K562 (cell line): ENCODE data around the gene ANKRD24. TPM values are rescaled to one million over a fixed set of nuclear protein-coding genes. Genes with fewer than 3 reads are reported as not detected.

ENCODE experiments used
- ATF6 ChIP-seq: sonication (generic); formaldehyde crosslinking; IDR thresholded peaks from 2 replicates; pipeline ENCODE4 v1.4.0; 2020; ENCODE audit warnings: mild to moderate bottlenecking, missing genetic modification reagents
- BRF1 ChIP-seq: IDR thresholded peaks from 3 replicates; pipeline ENCODE4 v1.6.1; 2011; ENCODE audit warnings: borderline replicate concordance, mild to moderate bottlenecking; ENCODE audit not compliant: insufficient read length; ENCODE audit errors: extremely low read depth
- CCNT2 ChIP-seq: IDR thresholded peaks from 2 replicates; pipeline ENCODE4 v1.6.1; 2011; ENCODE audit warnings: borderline replicate concordance, low read depth, mild to moderate bottlenecking, moderate library complexity, mixed read lengths, low read length; ENCODE audit not compliant: insufficient read length; ENCODE audit errors: extremely low read depth
- CREB1 ChIP-seq, 2 experiments: sonication (generic) in 1 of 2; formaldehyde crosslinking in 1 of 2; IDR thresholded peaks; 2 replicates each; pipeline versions ENCODE4 v1.6.1 to v1.8.0; 2012 to 2022; ENCODE audit warnings: inconsistent platforms in 1 of 2, mild to moderate bottlenecking in 1 of 2, missing genetic modification reagents in 1 of 2, moderate library complexity in 1 of 2
- CXXC5 ChIP-seq: fragments of 250-450 bp; sonication (Bioruptor Pico); IDR thresholded peaks from 2 replicates; pipeline ENCODE4 v1.8.0; 2022; ENCODE audit warnings: inconsistent platforms, mild to moderate bottlenecking, moderate library complexity
- DACH1 ChIP-seq: fragments of 450-650 bp; IDR thresholded peaks from 2 replicates; pipeline ENCODE4 v1.6.1; 2018; ENCODE audit not compliant: partially characterized antibody
- GATAD2B ChIP-seq: fragments of 450-650 bp; IDR thresholded peaks from 2 replicates; pipeline ENCODE4 v1.6.1; 2017; ENCODE audit warnings: mild to moderate bottlenecking, borderline replicate concordance
- HDAC2 ChIP-seq: fragments of 450-650 bp; IDR thresholded peaks from 2 replicates; pipeline ENCODE4 v1.6.1; 2016; ENCODE audit warnings: mild to moderate bottlenecking
- KLF6 ChIP-seq: fragments of 250-450 bp; sonication (Bioruptor Pico); IDR thresholded peaks from 2 replicates; pipeline ENCODE4 v1.4.0; 2020; ENCODE audit warnings: mild to moderate bottlenecking, moderate library complexity, borderline replicate concordance
- MNT ChIP-seq, 2 experiments: fragments of 450-650 bp; conservative IDR thresholded peaks; 2 replicates each; pipeline ENCODE4 v1.6.1; 2017; ENCODE audit warnings: mild to moderate bottlenecking in 2 of 2, moderate library complexity in 2 of 2
- SMAD3 ChIP-seq: fragments of 450-650 bp; formaldehyde crosslinking; conservative IDR thresholded peaks from 2 replicates; pipeline ENCODE4 v1.4.0; 2020; ENCODE audit warnings: mild to moderate bottlenecking
- SMARCA4 ChIP-seq: fragments of 450-650 bp; IDR thresholded peaks from 2 replicates; pipeline ENCODE4 v1.6.1; 2016
- UBTF ChIP-seq, 2 experiments: IDR thresholded peaks; 2 replicates each; pipeline ENCODE4 v1.6.1; 2012; ENCODE audit warnings: improper control_type of control experiment in 2 of 2, low read depth in 2 of 2, low read length in 2 of 2, borderline replicate concordance in 1 of 2
- ZBTB12 ChIP-seq: fragments of 250-450 bp; sonication (Bioruptor Pico); IDR thresholded peaks from 2 replicates; pipeline ENCODE4 v1.4.0; 2020
- ZKSCAN3 ChIP-seq: fragments of 250-450 bp; sonication (Bioruptor Pico); IDR thresholded peaks from 2 replicates; pipeline ENCODE4 v1.4.0; 2020
- ZNF431 ChIP-seq: sonication (generic); formaldehyde crosslinking; IDR thresholded peaks from 2 replicates; pipeline ENCODE4 v1.8.0; 2022; ENCODE audit warnings: mild to moderate bottlenecking, missing genetic modification reagents
- ZNF655 ChIP-seq: fragments of 250-450 bp; sonication (Bioruptor Pico); IDR thresholded peaks from 2 replicates; pipeline ENCODE4 v1.5.0; 2021
- ZNF780A ChIP-seq: fragments of 250-450 bp; sonication (Bioruptor Pico); IDR thresholded peaks from 2 replicates; pipeline ENCODE4 v1.5.0; 2021; ENCODE audit warnings: mild to moderate bottlenecking
- ZSCAN32 ChIP-seq: fragments of 450-650 bp; formaldehyde crosslinking; IDR thresholded peaks from 2 replicates; pipeline ENCODE4 v1.4.0; 2020; ENCODE audit warnings: mild to moderate bottlenecking, moderate library complexity
- polyA plus RNA-seq, 8 experiments: library from polyadenylated mRNA; depleted of rRNA in 4 of 8; stranded (reverse) in 5 of 8; unstranded in 3 of 8; fragments of >200 nt; fragmentation: Nextera tagmentation in 2 of 8; fragmentation: Illumina TruSeq in 1 of 8; extraction: Ambion mirVana in 2 of 8; extraction: Trizol in 1 of 8; gene quantifications; 2 replicates each; pipeline versions ENCODE4 v1.2.1 to v1.2.3, GENCODE V29; 2011 to 2014; ENCODE audit warnings: inconsistent platforms in 1 of 8, missing spikeins in 1 of 8
- total RNA-seq, 7 experiments: library from RNA; depleted of rRNA in 6 of 7; stranded (reverse); fragments of >200 nt in 6 of 7; fragmentation: Illumina TruSeq in 2 of 7; extraction: Trizol in 2 of 7; gene quantifications; 2 replicates each; pipeline versions ENCODE4 v1.2.1 to v1.2.3, GENCODE V29; 2011 to 2021; ENCODE audit warnings: low replicate concordance in 1 of 7

The ANKRD24 gene
- total and polyA plus RNA-seq, 9 of the 15 experiments (the other 6 are each of a cell fraction or from before 2014, with no cell fraction given) = 0.07 to 0.12 (median 0.09) TPM; not detected in 5

GRCh38 chr19:4182084-4182810 lies at the start of gene ANKRD24, which contains the start of gene SIRT6 (continued):
- TF ChIP-seq ATF6 (no peak), ZNF431 (CRISPR knock-in tag) (no peak), KLF6 (CRISPR knock-in tag) (no peak), BRF1 (no peak), HDAC2 (no peak), CREB1 (IDR thresholded peaks at IDR 0.05) (peak; percentile 67; the same call in 1 of the 2 replicates), CREB1 (CRISPR knock-in tag; IDR thresholded peaks at IDR 0.05) (peak; percentile 47; the same call in 1 of the 2 replicates), DACH1 (no peak), ZSCAN32 (no peak), CCNT2 (peak; percentile 77), ZKSCAN3 (CRISPR knock-in tag) (no peak), ZBTB12 (CRISPR knock-in tag) (no peak), UBTF (IDR thresholded peaks at IDR 0.05; ENCODE audit: borderline replicate concordance in 1 of 2, low read depth in 2 of 2, low read length in 2 of 2) (peak in 1 of 2 experiments; percentile 66; a peak in 1 of 4 replicates), CXXC5 (CRISPR knock-in tag) (peak; percentile 81), ZNF780A (CRISPR knock-in tag) (0 out of 2 replicates have a peak, but pooled peaks have one; percentile 42), SMAD3 (CRISPR knock-in tag) (no peak), MNT (conservative IDR thresholded peaks at IDR 0.05) (peak; percentile 81 to 85), ZNF655 (CRISPR knock-in tag) (no peak), SMARCA4 (no peak), GATAD2B (no peak)
